Measurements from ENCODE around the gene LRRC32. TPM values are rescaled to one million over a fixed set of nuclear protein-coding genes. Genes with fewer than 3 reads are reported as not detected.

Gene LRRC32
- total and polyA plus RNA-seq, 9 of the 15 experiments (the other 6 are each of a cell fraction or from before 2014, with no cell fraction given), result 0.10 to 0.50 (median 0.19) TPM; not detected in 5

DNA sequence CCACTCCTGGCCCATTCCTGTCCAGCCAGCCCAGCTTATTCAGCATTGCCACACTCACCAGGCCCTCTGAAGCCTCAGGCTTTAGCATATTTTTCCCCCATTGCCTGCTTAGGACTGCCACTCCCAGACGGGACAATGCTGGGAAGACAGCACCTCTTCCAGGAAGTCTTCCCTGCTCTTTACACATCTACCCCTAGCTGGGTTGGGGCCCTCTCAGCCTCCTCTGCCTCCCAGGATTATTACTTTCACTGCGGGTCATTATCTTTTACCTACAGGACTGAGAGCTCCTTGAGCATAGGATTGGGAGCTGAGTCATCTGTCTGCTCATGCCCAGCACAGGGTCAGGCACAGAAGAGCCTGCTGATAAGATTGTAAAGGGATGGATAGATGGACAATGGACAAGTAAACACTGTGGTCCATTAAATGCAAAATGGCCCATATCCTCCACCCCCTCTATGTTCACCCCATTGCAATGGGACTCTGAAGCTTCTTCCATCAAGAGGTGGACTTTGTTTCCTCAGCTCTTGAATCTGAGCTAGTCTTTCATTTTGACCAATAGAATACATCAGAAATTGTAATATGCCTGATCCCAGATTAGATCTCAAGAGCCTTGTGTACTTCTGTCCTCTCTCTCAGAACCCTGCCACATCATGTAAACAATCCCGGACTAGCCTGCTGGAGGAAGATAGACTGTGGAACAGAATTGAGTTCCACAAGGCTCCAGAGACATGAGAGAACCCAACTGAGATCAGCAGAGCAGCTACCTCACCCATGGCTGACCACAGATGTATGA is 32.0 kb upstream of the LRRC32 start (continued):
- TF ChIP-seq, protein P1, sequence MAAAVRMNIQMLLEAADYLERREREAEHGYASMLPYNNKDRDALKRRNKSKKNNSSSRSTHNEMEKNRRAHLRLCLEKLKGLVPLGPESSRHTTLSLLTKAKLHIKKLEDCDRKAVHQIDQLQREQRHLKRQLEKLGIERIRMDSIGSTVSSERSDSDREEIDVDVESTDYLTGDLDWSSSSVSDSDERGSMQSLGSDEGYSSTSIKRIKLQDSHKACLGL (CRISPR knock-in tag; IDR thresholded peaks at IDR 0.05; ENCODE audit: borderline replicate concordance, poor library complexity, severe bottlenecking), result no peak
- TF ChIP-seq PML (IDR thresholded peaks at IDR 0.05; ENCODE audit: low read length), result peak; percentile 87
- no peak for TF ChIP-seq ZNF197 (CRISPR knock-in tag; IDR thresholded peaks at IDR 0.05; ENCODE audit: low read depth)
- TF ChIP-seq, protein P2, sequence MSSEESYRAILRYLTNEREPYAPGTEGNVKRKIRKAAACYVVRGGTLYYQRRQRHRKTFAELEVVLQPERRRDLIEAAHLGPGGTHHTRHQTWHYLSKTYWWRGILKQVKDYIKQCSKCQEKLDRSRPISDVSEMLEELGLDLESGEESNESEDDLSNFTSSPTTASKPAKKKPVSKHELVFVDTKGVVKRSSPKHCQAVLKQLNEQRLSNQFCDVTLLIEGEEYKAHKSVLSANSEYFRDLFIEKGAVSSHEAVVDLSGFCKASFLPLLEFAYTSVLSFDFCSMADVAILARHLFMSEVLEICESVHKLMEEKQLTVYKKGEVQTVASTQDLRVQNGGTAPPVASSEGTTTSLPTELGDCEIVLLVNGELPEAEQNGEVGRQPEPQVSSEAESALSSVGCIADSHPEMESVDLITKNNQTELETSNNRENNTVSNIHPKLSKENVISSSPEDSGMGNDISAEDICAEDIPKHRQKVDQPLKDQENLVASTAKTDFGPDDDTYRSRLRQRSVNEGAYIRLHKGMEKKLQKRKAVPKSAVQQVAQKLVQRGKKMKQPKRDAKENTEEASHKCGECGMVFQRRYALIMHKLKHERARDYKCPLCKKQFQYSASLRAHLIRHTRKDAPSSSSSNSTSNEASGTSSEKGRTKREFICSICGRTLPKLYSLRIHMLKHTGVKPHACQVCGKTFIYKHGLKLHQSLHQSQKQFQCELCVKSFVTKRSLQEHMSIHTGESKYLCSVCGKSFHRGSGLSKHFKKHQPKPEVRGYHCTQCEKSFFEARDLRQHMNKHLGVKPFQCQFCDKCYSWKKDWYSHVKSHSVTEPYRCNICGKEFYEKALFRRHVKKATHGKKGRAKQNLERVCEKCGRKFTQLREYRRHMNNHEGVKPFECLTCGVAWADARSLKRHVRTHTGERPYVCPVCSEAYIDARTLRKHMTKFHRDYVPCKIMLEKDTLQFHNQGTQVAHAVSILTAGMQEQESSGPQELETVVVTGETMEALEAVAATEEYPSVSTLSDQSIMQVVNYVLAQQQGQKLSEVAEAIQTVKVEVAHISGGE (CRISPR knock-in tag; IDR thresholded peaks at IDR 0.05), result no peak
- peak; percentile 86 for TF ChIP-seq BHLHE40 (IDR thresholded peaks at IDR 0.05; ENCODE audit: low read length)
- TF ChIP-seq SREBF2 (CRISPR knock-in tag; IDR thresholded peaks at IDR 0.05), result no peak
- TF ChIP-seq, protein P3, sequence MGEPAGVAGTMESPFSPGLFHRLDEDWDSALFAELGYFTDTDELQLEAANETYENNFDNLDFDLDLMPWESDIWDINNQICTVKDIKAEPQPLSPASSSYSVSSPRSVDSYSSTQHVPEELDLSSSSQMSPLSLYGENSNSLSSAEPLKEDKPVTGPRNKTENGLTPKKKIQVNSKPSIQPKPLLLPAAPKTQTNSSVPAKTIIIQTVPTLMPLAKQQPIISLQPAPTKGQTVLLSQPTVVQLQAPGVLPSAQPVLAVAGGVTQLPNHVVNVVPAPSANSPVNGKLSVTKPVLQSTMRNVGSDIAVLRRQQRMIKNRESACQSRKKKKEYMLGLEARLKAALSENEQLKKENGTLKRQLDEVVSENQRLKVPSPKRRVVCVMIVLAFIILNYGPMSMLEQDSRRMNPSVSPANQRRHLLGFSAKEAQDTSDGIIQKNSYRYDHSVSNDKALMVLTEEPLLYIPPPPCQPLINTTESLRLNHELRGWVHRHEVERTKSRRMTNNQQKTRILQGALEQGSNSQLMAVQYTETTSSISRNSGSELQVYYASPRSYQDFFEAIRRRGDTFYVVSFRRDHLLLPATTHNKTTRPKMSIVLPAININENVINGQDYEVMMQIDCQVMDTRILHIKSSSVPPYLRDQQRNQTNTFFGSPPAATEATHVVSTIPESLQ (CRISPR knock-in tag; IDR thresholded peaks at IDR 0.05), result no peak
- TF ChIP-seq, protein P4, sequence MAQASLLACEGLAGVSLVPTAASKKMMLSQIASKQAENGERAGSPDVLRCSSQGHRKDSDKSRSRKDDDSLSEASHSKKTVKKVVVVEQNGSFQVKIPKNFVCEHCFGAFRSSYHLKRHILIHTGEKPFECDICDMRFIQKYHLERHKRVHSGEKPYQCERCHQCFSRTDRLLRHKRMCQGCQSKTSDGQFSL (CRISPR knock-in tag; IDR thresholded peaks at IDR 0.05), result no peak
- TF ChIP-seq, protein P4 (tag; IDR thresholded peaks at IDR 0.05), result no peak
- TF ChIP-seq ZNF589 (CRISPR knock-in tag; IDR thresholded peaks at IDR 0.05; ENCODE audit: low read depth), result no peak; the same call in 1 of the 2 replicates
- 0 out of 4 replicates have a peak, but pooled peaks of 1 of the 2 experiments have one; percentile 44 for TF ChIP-seq NONO (IDR thresholded peaks at IDR 0.05; ENCODE audit: low read depth in 2 of 2, low read length in 1 of 2)
- TF ChIP-seq TBP (optimal IDR thresholded peaks at IDR 0.05; ENCODE audit: low read depth, low read length), result no peak
- TF ChIP-seq TOE1 (IDR thresholded peaks at IDR 0.05; ENCODE audit: borderline replicate concordance), result peak; percentile 56
- no peak for TF ChIP-seq TOE1 (CRISPR knock-in tag; IDR thresholded peaks at IDR 0.05; ENCODE audit: borderline replicate concordance, low read depth)
- TF ChIP-seq FOXK1 (CRISPR knock-in tag; IDR thresholded peaks at IDR 0.05; ENCODE audit: borderline replicate concordance), result no peak
- no peak; the same call in 1 of the 2 replicates for TF ChIP-seq ZNF134 (CRISPR knock-in tag; conservative IDR thresholded peaks at IDR 0.05)
- no peak for TF ChIP-seq ZNF785 (CRISPR knock-in tag; IDR thresholded peaks at IDR 0.05)
- TF ChIP-seq SP2 (IDR thresholded peaks at IDR 0.05; ENCODE audit: extremely low read depth, low read depth, low read length, poor library complexity, severe bottlenecking), result no peak
- TF ChIP-seq HDAC3 (IDR thresholded peaks at IDR 0.05; ENCODE audit: borderline replicate concordance, partially characterized antibody), result peak; percentile 90
